Nucleus accumbens (tissue), 56 donors: ENCODE results near the gene LRRC36.

ENCODE experiments used
- DNase-seq, 56 donors: peaks; one replicate each; lab custom pipeline; 2025; lab: John Stamatoyannopoulos, UW

LRRC36 gene

GRCh38 chr16:67326472-67327309, at the start of gene LRRC36, which contains the start of gene KCTD19:
LRRC36 (plus strand) TSS chr16:67326815; CDS start chr16:67326863, 48 bp downstream.
KCTD19 (minus strand) TSS chr16:67326741; CDS start chr16:67326707, 34 bp downstream.
- peak in 41 of 56 donors; percentile 3 to 84 (median 24) for DNase-seq

- DNase-seq, result peak in 2 of 56 donors; percentile 8 to 18
Observed at GRCh38 chr16:67277294-67277998, 49.2 kb upstream of the LRRC36 start.

DNA sequence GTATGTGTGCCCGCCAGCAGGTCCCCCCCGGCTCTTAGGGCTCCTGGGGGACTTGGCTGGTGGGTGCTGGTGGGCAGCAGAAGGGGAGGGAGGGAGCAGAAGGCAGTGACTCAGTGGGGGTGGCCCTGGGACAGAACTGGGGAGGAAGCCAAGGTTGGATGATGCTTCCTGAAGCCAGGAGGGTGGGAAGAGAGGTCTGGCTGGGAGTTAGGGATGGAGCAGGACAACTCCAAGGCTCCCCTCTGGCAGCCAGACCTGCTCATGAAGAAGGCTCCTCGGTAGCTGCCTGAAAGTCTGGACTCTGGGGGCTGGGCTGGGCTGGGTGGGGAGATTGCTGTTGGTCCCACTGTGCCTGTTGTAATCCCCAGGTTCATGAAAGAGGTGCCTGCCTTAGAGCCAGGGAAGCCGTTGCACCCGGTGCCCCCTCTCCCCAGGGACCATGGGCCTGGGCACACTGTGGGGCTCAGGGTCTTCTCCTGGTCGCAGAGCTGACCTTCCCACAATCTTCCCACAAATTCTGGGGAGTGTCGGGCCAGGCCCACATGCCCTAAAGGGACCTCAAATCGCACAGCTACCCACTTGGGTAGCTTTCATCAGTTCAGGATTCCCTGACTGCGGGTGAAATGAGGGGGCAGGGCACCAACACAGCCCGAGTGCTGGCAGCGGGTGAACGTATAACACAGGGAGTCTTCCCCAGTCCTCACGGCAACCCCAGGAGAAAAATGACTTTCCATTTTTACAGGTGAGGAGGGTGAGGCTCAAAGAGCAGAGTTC, 48.4 kb upstream of the LRRC36 start:
- DNase-seq, result no peak

DNA sequence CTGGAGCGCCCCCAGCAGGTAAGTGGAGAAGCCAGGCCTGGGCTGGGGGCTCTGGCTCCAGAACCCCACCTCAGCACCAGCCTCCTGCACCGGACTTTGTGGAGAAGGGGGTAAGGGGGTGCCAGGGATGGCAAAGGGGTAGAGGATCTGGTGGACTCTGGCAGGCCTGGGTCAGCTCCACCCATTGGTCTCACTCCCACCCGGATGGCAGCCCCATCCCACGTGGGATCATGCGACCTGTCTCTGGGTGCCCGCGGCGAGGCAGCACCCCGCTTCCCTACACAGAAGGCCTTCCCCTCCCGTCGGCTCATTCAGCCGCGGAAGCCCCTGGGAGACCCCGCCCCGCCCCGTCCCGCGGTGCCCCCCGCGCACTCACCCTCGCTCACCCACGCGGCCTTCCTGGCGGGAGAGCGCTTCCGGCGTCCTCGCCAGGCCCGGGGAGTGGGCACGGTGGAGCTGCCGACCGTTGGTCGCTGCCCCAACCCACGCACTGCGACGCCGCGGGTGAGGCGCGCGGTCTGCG, 47.8 kb upstream of the LRRC36 start:
- peak in 1 of 56 donors; percentile 69 for DNase-seq

- DNase-seq, result peak in 20 of 56 donors; percentile 11 to 69 (median 18)
Observed at GRCh38 chr16:67279296-67280089, 47.1 kb upstream of the LRRC36 start, which contains the start of gene PLEKHG4. PLEKHG4 (plus strand) TSS chr16:67279532; CDS start chr16:67280045, 513 bp downstream.

DNA sequence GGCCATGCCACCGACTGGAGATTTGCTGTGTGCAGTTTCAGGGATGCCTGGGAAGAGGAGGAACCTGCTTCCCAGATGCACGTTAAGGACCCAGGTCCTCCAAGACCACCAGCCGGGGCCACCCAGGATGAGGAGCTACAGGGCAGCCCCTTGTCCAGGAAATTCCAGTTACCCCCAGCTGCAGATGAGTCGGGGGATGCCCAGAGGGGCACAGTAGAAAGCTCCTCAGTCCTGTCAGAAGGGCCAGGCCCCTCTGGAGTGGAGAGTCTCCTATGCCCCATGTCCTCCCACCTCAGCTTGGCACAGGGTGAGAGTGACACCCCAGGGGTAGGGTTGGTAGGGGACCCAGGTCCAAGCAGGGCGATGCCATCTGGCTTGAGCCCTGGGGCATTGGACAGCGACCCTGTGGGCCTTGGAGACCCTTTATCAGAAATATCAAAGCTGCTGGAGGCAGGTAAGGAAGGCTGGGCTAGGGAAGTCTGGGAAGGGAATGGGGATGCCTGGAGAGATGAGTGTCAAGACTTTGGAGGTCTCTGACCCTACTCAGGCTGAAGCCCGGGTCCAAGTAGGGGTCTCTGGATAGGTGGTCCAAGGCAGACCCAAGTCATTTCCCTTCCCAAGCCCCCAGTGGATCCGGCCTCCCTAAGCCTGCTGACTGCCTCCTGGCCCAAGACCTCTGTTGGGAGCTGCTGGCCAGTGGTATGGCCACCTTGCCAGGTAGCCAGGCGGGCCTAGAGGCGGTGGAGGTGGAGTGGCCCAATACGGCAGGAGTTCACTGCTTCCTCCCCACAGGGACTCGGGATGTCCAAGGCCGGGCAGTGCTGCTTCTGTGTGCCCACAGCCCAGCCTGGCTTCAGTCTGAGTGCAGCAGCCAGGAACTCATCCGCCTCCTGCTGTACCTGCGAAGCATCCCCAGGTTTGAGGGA, 46.3 kb upstream of the LRRC36 start:
- DNase-seq, result no peak

- no peak for DNase-seq
Observed at GRCh38 chr16:67281536-67282446, 44.8 kb upstream of the LRRC36 start.

- DNase-seq, result no peak
Observed at GRCh38 chr16:67282447-67282805, 44.2 kb upstream of the LRRC36 start.

DNA sequence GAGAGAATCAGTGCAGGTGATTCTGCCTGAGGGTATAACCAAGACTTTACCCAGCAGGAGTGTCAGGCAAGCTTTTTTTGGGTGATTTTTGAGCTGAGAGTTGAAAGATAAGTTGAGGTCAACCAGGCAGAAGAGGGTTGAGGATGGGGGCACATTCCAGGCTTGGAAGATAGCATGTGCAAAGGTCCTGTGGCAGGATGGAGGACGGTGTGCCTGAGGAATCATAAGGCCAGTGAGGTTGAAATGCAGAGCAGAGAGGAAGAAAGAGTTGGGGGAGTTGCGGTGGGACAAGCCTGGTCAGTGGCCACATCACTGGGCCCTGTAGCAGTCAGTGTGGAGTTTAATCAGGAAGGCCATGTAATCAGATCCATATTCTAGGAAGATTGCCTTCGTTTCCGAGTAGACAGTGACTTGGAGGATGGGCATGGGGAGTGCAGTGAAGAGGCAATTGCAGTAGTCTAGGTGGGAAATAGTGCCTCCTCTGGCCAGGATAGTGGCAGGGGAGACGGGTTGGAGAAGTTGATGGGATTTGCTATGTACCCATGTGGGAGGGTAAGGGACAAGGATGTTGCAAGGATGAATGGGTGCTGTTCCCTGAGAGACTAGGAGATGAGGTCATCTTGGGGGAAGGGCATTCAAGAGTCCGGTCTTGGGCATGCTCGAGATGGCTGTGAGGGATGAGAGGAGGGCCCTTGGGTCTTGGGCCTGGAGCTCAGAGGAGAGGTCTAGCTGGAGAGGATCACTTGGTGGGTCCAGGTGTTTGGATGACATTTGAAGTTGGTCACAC, 43.4 kb upstream of the LRRC36 start:
- DNase-seq, result no peak

DNA sequence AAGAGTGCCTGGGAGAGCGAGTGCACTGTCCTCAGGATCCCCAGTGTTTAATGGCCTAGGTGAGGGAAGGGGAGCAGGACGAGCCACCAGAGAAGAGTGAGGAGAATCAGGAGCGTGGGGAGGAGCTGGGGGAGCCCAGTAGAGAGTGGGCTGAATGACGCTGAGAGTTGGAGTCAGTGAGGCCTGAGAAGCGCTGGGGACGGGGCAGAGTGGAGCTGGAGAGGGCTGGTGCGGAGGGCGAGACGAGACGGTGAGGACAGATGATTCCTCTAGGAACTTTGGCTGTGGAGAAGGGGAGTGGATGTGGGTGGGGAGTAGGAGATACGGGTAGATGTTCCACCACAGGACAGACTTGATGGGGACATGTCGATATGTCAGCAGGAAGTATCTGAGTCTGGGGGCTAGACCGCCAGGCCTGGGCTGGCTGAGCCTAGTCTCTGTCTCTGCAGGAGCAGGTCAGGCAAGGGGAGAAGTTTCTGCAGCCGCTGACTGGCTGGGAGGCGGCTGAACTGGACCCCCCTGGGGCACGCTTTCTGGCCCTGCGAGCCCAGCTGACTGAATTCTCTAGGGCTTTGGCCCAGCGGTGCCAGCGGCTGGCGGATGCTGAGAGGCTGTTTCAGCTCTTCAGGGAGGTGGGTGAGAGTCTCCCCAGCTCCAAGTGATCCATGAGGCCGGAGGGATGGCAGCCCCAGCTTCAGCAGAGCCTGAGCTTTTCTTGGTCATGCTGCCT, 42.6 kb upstream of the LRRC36 start:
- DNase-seq, result no peak

DNA sequence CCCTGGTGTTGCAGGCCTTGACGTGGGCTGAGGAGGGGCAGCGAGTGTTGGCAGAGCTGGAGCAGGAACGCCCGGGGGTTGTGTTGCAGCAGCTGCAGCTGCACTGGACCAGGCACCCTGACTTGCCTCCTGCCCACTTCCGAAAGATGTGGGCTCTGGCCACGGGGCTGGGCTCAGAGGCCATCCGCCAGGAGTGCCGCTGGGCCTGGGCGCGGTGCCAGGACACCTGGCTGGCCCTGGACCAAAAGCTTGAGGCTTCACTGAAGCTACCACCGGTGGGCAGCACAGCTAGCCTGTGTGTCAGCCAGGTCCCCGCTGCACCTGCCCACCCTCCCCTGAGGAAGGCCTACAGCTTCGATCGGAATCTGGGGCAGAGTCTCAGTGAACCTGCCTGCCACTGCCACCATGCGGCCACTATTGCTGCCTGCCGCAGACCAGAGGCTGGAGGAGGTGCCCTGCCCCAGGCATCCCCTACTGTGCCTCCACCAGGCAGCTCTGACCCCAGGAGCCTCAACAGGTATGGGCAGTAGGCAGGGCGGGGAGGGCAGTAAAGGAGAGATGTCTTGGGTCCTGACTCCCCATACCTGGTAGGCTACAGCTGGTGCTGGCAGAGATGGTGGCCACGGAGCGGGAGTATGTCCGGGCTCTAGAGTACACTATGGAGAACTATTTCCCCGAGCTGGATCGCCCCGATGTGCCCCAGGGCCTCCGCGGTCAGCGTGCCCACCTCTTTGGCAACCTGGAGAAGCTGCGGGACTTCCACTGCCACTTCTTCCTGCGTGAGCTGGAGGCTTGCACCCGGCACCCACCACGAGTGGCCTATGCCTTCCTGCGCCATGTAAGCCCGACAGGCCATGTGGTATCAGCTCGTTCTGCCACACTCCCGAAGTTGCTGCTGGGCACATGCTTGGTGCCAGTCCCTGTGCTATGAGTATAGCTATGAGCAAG, 41.6 kb upstream of the LRRC36 start:
- peak in 10 of 56 donors; percentile 5 to 38 (median 10) for DNase-seq

- no peak for DNase-seq
Observed at GRCh38 chr16:67286441-67287235, 40.0 kb upstream of the LRRC36 start.

- DNase-seq, result no peak
Observed at GRCh38 chr16:67287960-67288359, 38.7 kb upstream of the LRRC36 start.

DNA sequence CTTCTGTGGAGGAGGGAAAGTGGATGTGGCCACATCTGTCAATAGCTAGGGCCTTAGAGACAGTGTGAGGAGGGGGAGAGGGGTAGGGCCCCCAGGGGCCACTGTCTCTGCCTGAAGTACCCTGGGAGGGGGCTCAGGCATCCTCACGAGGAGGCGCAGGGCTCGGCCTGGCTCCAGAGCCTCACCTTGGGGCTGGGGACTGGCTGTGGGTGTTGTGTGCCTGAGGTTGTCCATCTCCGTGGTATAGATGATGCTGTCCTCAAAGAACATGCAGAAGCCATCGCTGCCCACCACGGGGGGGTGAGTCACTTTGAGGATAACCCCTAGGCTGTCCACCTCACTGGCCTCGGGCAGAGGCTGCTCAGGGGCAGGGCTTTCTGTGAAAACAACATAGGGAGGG, 35.2 kb upstream of the LRRC36 start:
- no peak for DNase-seq
